ENCODE measurements around the gene PLCB1.
"Not testable (repeated sequence)": the region's sequence is repeated elsewhere in the genome, so short reads cannot be mapped to it uniquely, and the experiment has no call there.

Gene PLCB1

DNA sequence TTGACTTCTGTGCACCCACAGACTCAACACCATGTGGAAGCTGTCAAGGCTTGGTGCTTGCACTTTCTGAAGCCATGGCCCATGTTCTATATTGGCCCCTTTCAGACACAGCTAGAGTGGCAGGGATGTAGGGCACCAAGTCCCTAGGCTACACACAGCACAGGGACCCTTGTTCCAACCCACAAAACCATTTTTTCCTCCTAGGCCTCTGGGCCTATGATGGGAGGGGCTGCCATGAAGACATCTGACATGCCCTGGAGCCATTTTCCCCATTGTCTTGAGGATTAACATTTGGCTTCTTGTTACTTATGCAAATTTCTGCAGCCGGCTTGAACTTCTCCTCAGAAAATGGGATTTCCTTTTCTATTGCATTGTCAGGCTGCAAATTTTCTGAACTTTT, 27.2 kb downstream of the PLCB1 start:
- H3K36me3 ChIP-seq (ENCODE audit: control insufficient read depth, insufficient read depth, low read length); H3K4me3 ChIP-seq (ENCODE audit: extremely low read depth, insufficient read depth, low read length, poor library complexity, severe bottlenecking); H3K4me1 ChIP-seq (ENCODE audit: control insufficient read depth, insufficient read depth, low read length, poor library complexity, severe bottlenecking); H3K27ac ChIP-seq (ENCODE audit: low read depth, low read length, severe bottlenecking): not testable (repeated sequence)
- 60 to 88% methylated on average over 1 of the region's 1 CpG for WGBS, 2 experiments (ENCODE audit: insufficient coverage in 2 of 2)
- peaks cover 19% of the 10 kb centered on the region for H3K9me3 ChIP-seq (ENCODE audit: control insufficient read depth, low read length)

DNA sequence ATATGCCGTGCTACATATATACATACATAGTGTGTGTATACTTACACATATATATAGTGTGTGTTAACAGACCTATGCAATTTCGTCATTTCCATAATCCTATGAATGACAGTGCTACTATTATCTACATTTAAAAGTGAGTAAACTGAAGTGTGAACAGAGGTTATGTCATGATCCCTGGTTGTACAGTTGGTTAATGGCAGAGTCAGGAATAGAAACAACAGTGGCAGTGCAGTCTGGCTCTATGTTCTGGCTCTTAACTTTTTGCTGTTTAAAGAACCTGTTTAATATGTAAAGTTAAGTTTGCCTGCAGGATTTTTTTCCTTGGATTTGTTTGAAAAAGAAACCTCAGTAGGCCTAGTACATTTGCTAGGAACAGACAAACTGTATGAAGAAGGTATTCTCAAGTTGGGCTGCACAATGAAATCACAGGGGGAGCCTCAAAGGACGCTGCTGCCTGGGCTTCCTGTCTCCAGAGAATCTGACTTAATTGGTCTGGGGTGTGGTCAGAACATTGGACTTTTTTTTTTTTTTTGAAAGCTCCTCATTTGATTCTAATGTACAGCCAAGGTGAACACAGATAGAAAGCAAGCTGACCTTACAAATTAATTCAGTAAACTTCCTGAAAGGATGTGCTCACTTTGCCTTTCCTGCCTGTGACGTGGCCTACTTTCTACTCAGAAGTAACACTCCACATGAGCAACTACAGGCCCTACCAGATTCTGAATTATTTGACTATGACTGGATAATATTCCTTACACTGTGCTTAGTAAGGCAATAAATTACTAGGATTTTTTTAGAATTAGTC, 29.4 kb downstream of the PLCB1 start:
- no peak overlapping the region for H3K4me3 ChIP-seq (ENCODE audit: extremely low read depth, insufficient read depth, low read length, poor library complexity, severe bottlenecking)
- no peaks in the 10 kb centered on the region for H3K4me1 ChIP-seq (ENCODE audit: control insufficient read depth, insufficient read depth, low read length, poor library complexity, severe bottlenecking)
- H3K9me3 ChIP-seq (ENCODE audit: control insufficient read depth, low read length) = peaks cover 19% of the 10 kb centered on the region
- no peaks in the 10 kb centered on the region for H3K36me3 ChIP-seq (ENCODE audit: control insufficient read depth, insufficient read depth, low read length)
- H3K27ac ChIP-seq (ENCODE audit: low read depth, low read length, severe bottlenecking) = no peak overlapping the region
- 71 to 79% methylated on average over 1 to 2 of the region's 4 CpGs for WGBS, 2 experiments (ENCODE audit: insufficient coverage in 2 of 2)

DNA sequence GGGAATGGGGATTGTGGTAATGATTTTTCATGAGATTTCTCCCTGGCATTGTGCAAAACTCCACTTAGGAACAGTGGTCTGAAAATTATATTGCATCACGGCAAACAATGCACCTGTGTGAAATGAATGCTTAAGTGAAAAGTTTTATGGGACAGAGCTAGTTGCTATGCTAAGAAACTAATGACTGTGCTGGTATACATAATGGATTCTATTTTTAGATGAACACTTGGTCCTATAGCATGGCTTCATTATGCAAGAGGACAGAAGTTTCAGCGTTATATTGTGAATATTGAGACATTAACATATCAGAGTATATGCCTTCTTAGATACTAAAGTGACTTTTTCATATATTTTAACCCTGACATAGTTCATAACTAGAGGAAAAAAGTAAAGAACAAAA, 30.5 kb downstream of the PLCB1 start:
- H3K9me3 ChIP-seq (ENCODE audit: control insufficient read depth, low read length) = peaks cover 19% of the 10 kb centered on the region
- 83 to 100% methylated on average over 1 of the region's 2 CpGs for WGBS, 2 experiments (ENCODE audit: insufficient coverage in 2 of 2)
- H3K4me1 ChIP-seq (ENCODE audit: control insufficient read depth, insufficient read depth, low read length, poor library complexity, severe bottlenecking) = no peaks in the 10 kb centered on the region
- H3K4me3 ChIP-seq (ENCODE audit: extremely low read depth, insufficient read depth, low read length, poor library complexity, severe bottlenecking) = no peak overlapping the region
- H3K27ac ChIP-seq (ENCODE audit: low read depth, low read length, severe bottlenecking) = no peak overlapping the region
- H3K36me3 ChIP-seq (ENCODE audit: control insufficient read depth, insufficient read depth, low read length) = no peaks in the 10 kb centered on the region

DNA sequence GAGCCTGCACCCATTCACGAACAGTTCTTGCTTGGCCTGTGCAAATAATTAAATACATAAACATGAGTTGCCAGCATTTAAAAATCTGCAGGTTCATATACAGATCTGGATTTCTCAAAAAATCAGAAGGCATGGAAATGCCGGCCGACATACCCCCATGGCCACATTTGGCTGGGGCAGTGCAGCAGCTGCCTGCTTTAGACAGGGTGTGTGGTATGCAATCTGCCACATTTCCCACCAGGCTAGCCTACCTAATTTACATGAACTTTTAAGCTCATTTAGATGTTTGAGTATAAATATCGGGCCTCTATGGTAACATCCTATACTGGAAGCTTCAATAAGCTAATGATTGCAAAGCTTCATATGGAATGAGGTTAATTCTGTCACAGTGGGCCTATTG, 31.5 kb downstream of the PLCB1 start:
- Histone ChIP-seq H3K9me3 (ENCODE audit: control insufficient read depth, low read length) (peaks cover 15% of the 10 kb centered on the region), H3K4me3 (ENCODE audit: extremely low read depth, insufficient read depth, low read length, poor library complexity, severe bottlenecking) (no peak overlapping the region), H3K36me3 (ENCODE audit: control insufficient read depth, insufficient read depth, low read length) (no peaks in the 10 kb centered on the region), H3K4me1 (ENCODE audit: control insufficient read depth, insufficient read depth, low read length, poor library complexity, severe bottlenecking) (no peaks in the 10 kb centered on the region), H3K27ac (ENCODE audit: low read depth, low read length, severe bottlenecking) (no peak overlapping the region)
- 80% methylated on average over 4 of the region's 4 CpGs; no CpG with 5 or more reads in 1 of the 2 experiments for WGBS, 2 experiments (ENCODE audit: insufficient coverage in 2 of 2)

DNA sequence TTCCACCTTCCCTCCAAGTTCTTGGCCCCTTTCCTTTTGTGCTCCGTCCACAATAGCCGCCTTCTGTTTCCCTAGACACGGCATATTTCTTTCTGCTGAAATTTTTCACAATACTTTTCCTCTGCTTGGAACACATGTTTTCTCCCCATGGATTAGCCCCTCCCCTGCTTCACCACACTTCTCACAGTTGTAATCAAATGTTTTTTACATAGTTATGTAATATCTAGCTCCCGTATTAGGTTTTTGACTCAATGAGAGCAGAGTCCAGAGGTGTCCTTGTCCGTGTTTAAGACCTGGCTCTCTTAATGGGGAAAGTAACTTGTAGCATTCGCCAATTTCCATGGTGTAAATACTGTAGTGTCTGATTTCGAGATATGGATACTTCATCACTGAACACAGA, 34.7 kb downstream of the PLCB1 start:
- no peak overlapping the region for H3K27ac ChIP-seq (ENCODE audit: low read depth, low read length, severe bottlenecking)
- WGBS, 2 experiments (ENCODE audit: insufficient coverage in 2 of 2) = 100% methylated on average over 4 to 6 of the region's 7 CpGs
- no peaks in the 10 kb centered on the region for H3K9me3 ChIP-seq (ENCODE audit: control insufficient read depth, low read length)
- H3K4me1 ChIP-seq (ENCODE audit: control insufficient read depth, insufficient read depth, low read length, poor library complexity, severe bottlenecking) = no peaks in the 10 kb centered on the region
- H3K4me3 ChIP-seq (ENCODE audit: extremely low read depth, insufficient read depth, low read length, poor library complexity, severe bottlenecking) = no peak overlapping the region
- H3K36me3 ChIP-seq (ENCODE audit: control insufficient read depth, insufficient read depth, low read length) = no peaks in the 10 kb centered on the region

DNA sequence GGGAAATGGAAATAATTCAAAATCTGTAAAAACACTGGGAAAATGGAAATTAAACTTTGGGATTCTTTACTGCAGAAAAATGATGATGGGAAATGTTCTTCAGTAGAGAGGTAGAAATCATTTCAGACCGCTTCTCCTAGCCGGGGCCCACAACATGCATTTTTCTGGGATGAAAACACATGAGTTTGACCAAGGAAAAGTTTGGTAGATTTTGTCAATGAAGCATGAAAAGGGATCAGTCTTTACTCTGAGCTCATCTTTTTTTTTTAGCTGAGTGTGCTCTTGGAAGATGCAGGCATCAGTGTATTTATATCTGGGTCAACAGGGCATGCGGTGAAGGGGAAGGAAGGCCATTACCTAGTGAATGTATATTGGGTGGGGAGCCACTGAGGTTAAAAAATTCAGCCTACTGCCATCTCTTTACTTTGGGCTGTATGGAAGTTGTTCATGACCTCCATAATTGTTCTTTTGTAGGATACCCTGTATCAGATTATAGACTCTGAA, 36.8 kb downstream of the PLCB1 start:
- H3K4me3 ChIP-seq (ENCODE audit: extremely low read depth, insufficient read depth, low read length, poor library complexity, severe bottlenecking) = no peak overlapping the region
- no peaks in the 10 kb centered on the region for H3K9me3 ChIP-seq (ENCODE audit: control insufficient read depth, low read length)
- no peak overlapping the region for H3K27ac ChIP-seq (ENCODE audit: low read depth, low read length, severe bottlenecking)
- no peaks in the 10 kb centered on the region for H3K4me1 ChIP-seq (ENCODE audit: control insufficient read depth, insufficient read depth, low read length, poor library complexity, severe bottlenecking)
- WGBS, 2 experiments (ENCODE audit: insufficient coverage in 2 of 2) = 100% methylated on average over 2 of the region's 3 CpGs
- H3K36me3 ChIP-seq (ENCODE audit: control insufficient read depth, insufficient read depth, low read length) = no peaks in the 10 kb centered on the region

DNA sequence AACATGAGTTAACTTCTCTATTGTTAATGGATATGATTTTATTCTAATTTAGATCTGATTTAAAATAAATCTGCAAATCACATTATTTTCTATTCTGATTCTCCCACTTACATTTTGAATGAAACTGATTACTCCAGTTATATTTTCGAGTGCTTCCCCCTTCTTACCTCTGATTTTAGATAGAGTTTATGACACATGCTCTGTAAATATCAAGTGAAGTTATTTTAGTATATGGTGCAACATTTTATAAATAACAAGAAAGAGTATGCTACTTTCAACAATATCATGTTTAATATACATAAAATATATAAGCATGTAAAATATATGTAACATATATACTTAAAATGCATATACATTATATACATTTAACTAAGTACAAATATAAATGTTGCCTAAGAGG, 38.9 kb downstream of the PLCB1 start:
- H3K4me1 ChIP-seq (ENCODE audit: control insufficient read depth, insufficient read depth, low read length, poor library complexity, severe bottlenecking) = no peaks in the 10 kb centered on the region
- no peak overlapping the region for H3K27ac ChIP-seq (ENCODE audit: low read depth, low read length, severe bottlenecking)
- no peaks in the 10 kb centered on the region for H3K36me3 ChIP-seq (ENCODE audit: control insufficient read depth, insufficient read depth, low read length)
- no CpG with 5 or more reads among the region's 1 CpG for WGBS, 2 experiments (ENCODE audit: insufficient coverage in 2 of 2)
- H3K9me3 ChIP-seq (ENCODE audit: control insufficient read depth, low read length) = no peaks in the 10 kb centered on the region
- no peak overlapping the region for H3K4me3 ChIP-seq (ENCODE audit: extremely low read depth, insufficient read depth, low read length, poor library complexity, severe bottlenecking)

DNA sequence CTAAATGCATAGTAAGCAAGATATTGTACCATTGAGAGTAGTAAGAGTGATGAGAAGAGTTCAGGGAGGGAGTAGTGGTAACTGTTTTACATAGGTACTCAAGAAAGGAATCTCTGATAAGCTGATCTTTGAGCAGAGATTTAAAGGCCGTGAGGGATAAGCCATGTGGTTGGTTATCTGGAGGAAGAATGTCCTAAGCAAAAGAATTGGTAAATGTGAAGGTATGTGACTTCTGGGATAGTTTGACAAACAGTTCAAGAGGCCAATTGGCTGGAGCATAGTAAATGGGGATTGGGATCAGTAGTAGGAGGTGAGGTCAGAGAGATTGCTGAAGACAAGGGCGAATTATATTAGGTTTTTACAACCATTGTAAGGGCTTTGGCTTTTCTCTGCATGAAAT, 40.1 kb downstream of the PLCB1 start:
- H3K4me3 ChIP-seq (ENCODE audit: extremely low read depth, insufficient read depth, low read length, poor library complexity, severe bottlenecking) = no peak overlapping the region
- no peaks in the 10 kb centered on the region for H3K36me3 ChIP-seq (ENCODE audit: control insufficient read depth, insufficient read depth, low read length)
- no peaks in the 10 kb centered on the region for H3K9me3 ChIP-seq (ENCODE audit: control insufficient read depth, low read length)
- WGBS, 2 experiments (ENCODE audit: insufficient coverage in 2 of 2) = 85 to 87% methylated on average over 2 of the region's 2 CpGs
- no peak overlapping the region for H3K27ac ChIP-seq (ENCODE audit: low read depth, low read length, severe bottlenecking)
- H3K4me1 ChIP-seq (ENCODE audit: control insufficient read depth, insufficient read depth, low read length, poor library complexity, severe bottlenecking) = no peaks in the 10 kb centered on the region

DNA sequence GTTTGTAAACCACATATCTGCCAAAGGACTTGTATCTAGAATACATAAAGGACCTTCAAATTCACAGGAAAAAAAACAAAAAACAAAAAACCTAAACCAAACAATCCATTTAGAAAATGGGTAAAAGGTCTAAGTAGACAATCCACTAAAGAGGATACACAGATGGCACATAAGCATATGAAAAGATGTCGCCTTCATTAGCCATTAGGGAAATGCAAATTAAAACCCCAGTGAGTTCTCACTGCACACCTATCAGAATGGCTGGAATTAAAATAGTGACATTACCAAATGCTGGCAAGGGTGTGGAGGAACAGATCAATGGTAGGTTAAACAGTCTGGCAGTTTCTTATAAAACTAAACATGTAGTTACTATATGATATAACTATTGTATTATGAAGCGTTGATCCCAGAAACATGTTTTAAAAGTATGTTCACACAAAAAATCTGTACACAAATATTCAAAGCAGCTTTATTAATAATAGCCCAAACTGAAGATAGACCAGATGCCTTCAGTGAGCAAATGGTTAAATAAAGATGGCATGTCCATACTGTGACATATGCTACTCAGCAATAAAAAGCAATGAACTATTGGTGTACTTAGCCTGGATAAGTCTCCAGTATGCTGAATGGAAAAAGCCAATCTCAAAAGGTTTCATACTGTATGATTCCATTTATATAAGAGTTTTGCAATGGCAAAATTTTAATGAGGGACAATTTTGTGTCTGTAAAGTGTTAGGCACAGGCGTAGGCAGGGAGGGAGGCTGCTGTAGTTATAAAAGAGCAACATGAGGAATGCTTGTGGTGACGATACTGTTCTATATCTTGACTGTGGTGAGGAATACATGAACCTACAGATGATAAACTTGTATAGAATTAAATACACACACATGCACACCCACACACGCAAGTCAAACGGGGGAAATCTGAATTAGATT, 43.9 kb downstream of the PLCB1 start:
- Histone ChIP-seq H3K36me3 (ENCODE audit: control insufficient read depth, insufficient read depth, low read length) (no peaks in the 10 kb centered on the region), H3K4me3 (ENCODE audit: extremely low read depth, insufficient read depth, low read length, poor library complexity, severe bottlenecking) (no peak overlapping the region), H3K27ac (ENCODE audit: low read depth, low read length, severe bottlenecking) (no peak overlapping the region), H3K4me1 (ENCODE audit: control insufficient read depth, insufficient read depth, low read length, poor library complexity, severe bottlenecking) (no peaks in the 10 kb centered on the region), H3K9me3 (ENCODE audit: control insufficient read depth, low read length) (no peaks in the 10 kb centered on the region)
- WGBS, 2 experiments (ENCODE audit: insufficient coverage in 2 of 2) = 84 to 100% methylated on average over 1 to 2 of the region's 6 CpGs

DNA sequence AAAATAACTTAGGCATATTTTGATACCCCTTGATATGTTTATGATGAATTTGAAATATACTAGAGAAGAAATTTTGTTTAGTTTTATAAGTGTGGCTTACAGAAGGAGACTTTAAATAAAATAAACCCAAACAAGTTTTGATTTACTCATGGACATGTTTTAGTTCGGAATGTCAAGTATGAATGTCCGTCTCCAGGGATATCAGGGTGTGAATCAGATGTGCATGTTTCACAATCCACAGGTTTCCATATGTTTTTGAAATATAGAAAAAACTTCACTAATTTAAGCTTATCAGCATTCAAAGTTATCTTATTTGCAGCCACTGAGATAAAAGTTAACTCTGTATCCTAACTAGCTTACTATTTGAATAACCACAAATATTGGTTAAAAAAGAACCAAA, 51.5 kb downstream of the PLCB1 start:
- H3K9me3 ChIP-seq (ENCODE audit: control insufficient read depth, low read length) = no peaks in the 10 kb centered on the region
- WGBS, 2 experiments (ENCODE audit: insufficient coverage in 2 of 2) = no CpG with 5 or more reads among the region's 2 CpGs
- H3K4me3 ChIP-seq (ENCODE audit: extremely low read depth, insufficient read depth, low read length, poor library complexity, severe bottlenecking) = no peak overlapping the region
- no peaks in the 10 kb centered on the region for H3K36me3 ChIP-seq (ENCODE audit: control insufficient read depth, insufficient read depth, low read length)
- no peak overlapping the region for H3K27ac ChIP-seq (ENCODE audit: low read depth, low read length, severe bottlenecking)
- H3K4me1 ChIP-seq (ENCODE audit: control insufficient read depth, insufficient read depth, low read length, poor library complexity, severe bottlenecking) = no peaks in the 10 kb centered on the region
